SK-N-SH treated with all-trans-retinoic acid at 6 μM for 48 hours (cell line): Measurements from ENCODE around the gene LHFPL3.

Experiments used
- GLIS3 ChIP-seq: fragments of 250-450 bp; sonication (Bioruptor Pico); IDR thresholded peaks from 2 replicates; pipeline ENCODE4 v1.5.0; 2020; ENCODE audit warnings: mild to moderate bottlenecking, moderate library complexity
- RARB ChIP-seq: fragments of 250-450 bp; sonication (Bioruptor Pico); IDR thresholded peaks from 2 replicates; pipeline ENCODE4 v1.8.0; 2021; ENCODE audit warnings: mild to moderate bottlenecking, moderate library complexity

GRCh38 chr7:104652434-104652833, 324.0 kb downstream of the LHFPL3 start:
- no peak for TF ChIP-seq GLIS3 (CRISPR knock-in tag)
- no peak for TF ChIP-seq RARB (CRISPR knock-in tag)
